T-helper 1 cell (primary cell): ENCODE results near the gene SPOCD1.

Experiments used
- DNase-seq, 5 donors: peaks; one replicate each; pipeline ENCODE4 v3.0.0-alpha.2; 2012 to 2020

The SPOCD1 gene

DNA sequence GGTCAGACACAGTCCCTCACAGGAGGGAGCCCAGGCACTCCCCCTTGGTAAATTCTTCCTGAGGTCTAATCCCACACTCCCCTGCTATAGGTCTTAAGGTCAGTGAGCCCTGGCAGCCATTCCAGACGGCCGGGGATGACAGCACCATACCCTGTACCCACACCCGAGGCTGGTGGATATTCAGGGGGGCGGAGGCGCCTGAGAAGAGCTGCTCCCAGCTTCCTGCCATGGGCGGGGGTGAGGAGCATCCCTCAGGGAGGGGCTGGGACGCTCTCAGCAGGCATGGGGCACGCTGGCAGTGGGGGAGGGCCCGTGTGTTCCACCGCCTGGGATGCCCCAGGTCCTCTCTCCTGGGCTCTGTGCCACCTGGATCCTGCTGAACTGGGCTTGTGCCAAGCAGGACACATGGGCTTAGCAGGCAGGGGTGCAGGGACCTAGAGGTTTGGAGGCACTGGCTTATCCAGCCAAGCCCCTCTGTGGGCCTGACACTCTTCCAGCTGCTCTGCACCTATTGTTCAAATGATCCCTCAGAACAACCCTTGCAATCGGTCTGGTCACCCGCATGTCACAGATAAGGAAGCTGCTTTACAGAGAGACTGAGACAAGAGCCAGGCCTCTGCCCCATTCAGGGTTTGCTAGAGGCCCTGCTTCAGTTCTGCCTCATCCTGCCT lies 46.0 kb downstream of the SPOCD1 start:
- no peak for DNase-seq

DNA sequence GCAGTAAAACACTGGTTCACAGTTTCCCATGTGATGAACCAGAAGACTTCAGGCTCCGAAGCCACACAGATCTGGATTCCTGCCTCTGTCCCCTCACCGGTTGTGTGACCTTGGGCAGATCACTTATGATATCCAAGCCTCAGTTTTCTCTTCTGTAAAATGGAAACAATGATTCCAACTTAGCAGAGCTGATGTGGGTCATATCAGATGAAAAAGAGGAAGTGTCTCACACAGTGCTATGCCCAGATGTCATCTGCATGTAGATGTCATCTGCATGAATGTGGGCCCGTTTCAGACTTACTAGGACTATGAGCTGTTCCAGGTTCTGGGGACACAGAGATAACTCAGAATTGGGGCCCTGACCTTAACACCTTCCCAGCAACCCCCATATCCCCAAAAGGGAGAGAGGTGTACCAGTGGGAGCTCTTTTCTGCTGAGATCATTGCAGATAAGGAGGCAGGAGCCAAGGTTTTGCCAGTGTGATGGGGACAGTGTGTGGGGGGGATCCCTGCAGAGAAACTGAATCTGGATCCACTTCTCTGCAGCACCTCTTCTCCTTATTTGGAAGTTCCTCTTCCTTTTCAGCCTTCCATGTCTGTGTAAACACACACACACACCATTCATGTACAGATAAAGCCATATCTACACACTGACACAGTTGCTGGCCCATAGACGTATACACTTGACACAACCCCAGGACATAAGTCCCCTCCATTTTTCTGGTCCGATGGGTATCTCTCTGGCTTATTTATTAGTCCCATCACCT lies 46.7 kb downstream of the SPOCD1 start:
- no peak for DNase-seq

GRCh38 chr1:31768407-31768907 lies 47.4 kb downstream of the SPOCD1 start:
- no peak for DNase-seq

- no peak for DNase-seq
Measured at GRCh38 chr1:31767225-31767624, 48.6 kb downstream of the SPOCD1 start.

DNA sequence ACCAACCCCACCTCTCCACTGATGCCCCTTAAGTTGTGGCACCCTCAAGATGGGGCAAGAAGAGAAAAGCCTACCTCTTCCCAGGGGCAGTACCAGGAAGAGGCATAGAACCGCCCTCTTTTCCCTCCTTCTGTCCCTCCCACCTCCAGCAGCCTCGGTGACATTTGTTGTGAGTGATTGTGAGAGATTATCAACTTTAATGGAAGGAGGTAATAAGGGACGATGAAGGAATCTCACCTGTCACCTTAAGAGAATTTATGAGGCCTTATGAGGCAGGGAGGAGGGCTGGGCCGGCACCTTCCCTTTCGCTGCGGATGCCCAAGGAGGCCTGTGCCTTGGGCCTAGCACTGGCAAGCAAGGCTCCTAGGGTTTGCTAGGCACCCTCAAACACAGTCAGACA lies 50.3 kb downstream of the SPOCD1 start:
- no peak for DNase-seq

DNA sequence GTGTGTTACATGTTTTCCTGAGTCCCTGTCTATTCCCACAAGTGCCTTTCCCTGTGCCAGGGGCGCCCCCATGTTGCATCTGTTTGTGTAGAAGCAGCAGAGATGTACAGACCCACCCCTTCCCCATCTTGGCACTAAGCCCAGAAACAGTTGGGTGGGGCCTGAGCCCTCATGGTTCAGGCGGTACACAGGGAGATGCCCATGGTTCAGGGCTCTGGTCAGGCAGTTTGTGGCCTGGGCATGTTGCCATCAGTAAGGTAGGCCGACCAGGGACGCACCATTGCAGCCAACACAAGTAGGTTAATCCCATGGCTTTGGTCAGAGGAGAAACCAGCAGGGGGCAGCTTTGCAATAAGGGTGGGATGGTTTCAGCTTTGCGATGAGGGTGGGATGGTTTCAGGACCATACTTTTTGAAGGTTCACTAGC lies 50.8 kb downstream of the SPOCD1 start:
- no peak for DNase-seq

- DNase-seq = peak in 1 of 5 donors; percentile 32
Measured at GRCh38 chr1:31764312-31765040, 51.3 kb downstream of the SPOCD1 start, which contains the start of gene ADGRB2. Gene ADGRB2, minus strand, starts transcription at chr1:31764340. Its CDS starts 7,119 bp downstream, at chr1:31757221.

DNA sequence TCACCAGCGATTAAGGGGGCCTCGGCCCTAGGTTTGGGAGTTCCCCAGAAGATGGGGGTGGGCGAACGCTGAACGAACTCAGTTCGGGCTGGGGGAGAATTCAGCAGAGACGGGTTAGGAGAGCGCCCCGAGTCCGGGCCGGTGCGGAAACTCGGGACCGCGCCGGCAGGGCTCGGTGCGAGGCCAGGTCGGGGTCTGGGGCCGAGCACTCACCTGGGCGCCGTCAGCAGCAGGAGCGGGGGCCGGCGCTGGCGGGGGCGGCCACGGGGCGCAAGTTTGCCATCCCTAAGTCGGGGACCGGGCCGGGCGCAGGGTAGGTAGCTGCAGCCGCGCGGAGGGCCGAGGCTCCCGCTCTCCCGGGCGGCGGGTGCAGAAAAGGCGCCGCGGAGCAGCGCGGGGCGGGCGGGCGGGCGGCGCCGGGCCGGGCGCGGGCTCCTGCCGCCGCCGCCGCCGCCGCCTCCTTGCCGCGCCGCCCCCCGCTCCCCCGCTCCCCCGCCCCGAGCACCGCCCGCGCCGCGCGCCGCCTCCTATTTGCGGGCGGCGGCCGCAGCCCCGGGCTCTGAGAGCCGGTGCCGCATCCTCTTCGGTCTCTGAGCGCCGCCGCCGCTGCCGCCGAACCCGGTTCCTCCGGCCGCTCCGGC lies 52.0 kb downstream of the SPOCD1 start:
- DNase-seq = peak in 1 of 5 donors; percentile 41

GRCh38 chr1:31762726-31763670 lies 52.8 kb downstream of the SPOCD1 start:
- peak; percentile 54 to 72 (median 63) for DNase-seq

DNA sequence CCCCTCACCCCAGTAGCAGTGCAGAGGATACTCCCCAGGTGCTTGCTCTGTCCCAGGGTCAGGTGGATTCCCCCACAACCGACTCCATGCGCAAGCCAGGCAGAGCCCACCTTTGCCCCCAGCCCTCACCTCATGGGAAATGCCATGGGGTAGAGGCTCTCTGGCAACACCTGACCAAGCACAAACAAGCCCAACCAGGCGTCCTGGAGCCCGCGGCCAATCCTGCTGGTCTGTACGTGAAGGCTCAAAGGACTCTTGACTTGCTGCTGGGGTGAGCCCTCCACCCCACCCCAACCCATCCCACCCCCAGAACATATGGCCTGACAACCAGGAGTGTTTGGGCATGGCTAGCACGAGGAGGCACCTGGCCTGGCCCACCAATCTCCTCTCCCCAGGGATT lies 53.5 kb downstream of the SPOCD1 start:
- DNase-seq = no peak

GRCh38 chr1:31761883-31762282 lies 53.9 kb downstream of the SPOCD1 start:
- no peak for DNase-seq

DNA sequence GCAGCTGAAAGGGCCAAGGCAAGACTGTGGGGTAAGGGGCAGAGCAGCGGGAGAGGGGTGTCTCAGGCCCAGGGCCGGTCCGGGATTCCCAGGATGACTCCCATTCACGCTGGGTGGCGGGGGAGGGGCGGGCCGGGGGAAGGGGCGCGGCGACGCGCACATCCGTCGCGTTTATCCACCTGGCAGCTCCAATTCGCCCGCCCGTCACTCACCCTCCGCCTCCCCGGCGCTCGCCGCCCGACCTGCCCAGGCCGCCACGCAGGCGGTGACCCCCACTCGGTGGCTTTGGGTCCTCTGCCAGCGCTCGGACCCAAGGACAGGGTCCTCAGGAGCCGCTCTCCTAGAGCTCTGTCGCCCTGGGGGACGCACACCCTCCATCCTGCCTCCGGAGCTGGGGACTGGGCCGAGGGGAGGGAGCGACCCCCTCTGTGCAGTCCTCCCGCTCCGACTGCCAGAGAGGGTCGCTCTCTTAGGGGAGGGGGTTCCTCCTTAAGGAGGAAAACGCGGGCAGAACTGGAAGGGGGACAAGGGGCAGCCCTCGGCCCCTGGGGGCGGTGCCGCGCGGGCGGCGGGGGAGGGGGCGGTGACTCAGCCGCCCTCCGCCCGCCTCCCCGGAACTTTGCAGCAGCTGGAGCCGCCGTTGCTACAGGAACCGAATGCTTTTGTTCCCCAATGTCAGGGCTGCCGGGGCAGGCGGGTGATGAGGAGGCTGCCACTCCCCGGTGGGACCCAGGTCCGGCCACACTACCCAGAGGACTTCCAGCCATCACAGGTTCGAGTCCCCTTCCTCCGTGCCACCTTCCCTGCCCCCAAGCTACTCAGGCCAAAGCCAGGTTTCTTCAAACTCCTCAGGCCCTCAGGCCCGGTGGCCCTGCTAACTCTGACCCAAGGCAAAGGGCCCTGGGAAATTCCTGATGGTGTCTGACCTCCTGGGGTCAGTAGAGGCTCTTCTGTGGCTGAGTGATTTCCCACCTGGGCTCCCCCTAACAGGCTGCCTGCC lies 55.1 kb downstream of the SPOCD1 start:
- peak; percentile 38 to 65 (median 47) for DNase-seq

DNA sequence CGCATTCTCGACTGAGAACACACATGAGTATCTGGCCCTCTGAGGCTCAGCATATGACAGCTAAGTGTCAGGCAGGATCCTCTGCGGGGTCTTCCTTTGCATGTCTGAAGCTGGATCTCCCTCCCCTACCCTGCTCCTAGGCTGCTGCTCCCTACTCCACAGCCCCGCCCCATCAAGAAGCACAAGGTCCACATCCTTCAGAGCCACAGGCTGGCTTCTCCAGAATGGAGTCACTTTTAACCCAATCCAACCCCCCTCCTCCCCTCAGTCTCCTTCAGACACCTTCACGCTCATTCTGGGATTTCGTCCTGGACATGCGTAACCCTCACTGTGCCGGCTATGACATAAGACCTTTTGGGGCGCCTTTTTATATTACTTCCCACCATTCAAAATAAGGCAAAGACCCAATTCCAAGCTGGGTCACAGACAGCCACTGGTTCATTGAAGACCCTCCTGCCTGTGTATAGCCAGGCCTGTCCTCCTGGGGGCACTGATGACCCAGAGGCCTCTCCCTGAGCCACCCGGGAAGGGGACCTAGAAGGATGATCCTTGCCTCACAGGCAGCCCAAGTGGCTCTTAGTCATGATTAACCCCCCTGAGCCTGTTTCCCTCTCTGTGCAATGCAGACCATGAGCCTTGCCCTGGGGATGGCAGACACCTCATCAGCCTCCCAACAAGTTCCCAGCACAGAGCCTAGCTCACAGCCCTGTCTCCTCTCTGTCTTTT lies 56.4 kb downstream of the SPOCD1 start:
- no peak for DNase-seq

GRCh38 chr1:31758823-31759222 lies 57.0 kb downstream of the SPOCD1 start:
- DNase-seq = no peak

DNA sequence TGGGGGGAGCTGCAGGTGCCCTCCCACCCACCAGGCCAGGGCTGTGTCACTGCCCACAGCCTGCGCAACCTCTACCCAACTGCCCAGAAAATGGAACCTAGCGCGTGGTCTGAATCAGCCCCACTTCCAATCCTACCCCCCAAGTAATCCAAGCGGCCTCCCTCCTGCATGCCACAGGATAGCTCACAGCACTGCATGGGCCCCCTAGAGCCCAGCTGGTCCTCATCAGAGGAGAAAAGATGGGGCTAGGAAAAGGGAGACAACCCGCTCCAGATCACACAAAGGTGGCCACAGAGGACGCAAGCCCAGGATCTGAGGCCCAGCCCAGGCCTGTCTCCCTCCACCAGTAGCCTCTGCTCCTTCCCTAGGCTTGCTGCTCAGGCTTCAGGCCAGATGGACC lies 57.8 kb downstream of the SPOCD1 start:
- no peak for DNase-seq

- DNase-seq = no peak
Measured at GRCh38 chr1:31757204-31757679, 58.6 kb downstream of the SPOCD1 start.

GRCh38 chr1:31756578-31756977 lies 59.2 kb downstream of the SPOCD1 start:
- DNase-seq = no peak

- no peak for DNase-seq
Measured at GRCh38 chr1:31755850-31756492, 59.9 kb downstream of the SPOCD1 start.

- no peak for DNase-seq
Measured at GRCh38 chr1:31755197-31755611, 60.6 kb downstream of the SPOCD1 start.
